Measurements from ENCODE around the gene AHCYL2. TPM values are rescaled to one million over a fixed set of nuclear protein-coding genes. Genes with fewer than 3 reads are reported as not detected.
"Not testable (repeated sequence)": the region's sequence is repeated elsewhere in the genome, so short reads cannot be mapped to it uniquely, and the experiment has no call there.

Gene AHCYL2
- total RNA-seq, 1 experiment from 2014 or later: 10.0 TPM

DNA sequence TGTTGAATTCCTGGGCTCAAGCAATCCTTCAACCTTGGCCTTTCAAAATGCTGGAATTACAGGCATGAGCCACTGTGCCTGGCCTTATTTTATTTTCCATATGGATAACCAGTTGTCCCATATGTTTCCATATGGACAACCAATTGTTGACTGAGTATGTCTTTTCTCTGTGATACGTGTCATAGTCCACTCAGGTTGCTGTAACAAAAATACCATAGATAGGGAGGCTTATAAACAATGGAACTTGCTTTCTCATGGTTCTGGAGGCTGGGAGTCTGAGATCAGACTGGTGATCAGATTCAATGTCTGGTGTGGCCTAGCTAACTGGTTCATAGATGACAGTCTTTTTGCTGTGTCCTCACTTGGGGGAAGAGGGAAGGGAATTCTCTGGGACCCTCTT, 19.4 kb downstream of the AHCYL2 start:
- DNase-seq (ENCODE audit: low read depth): no peak

GRCh38 chr7:129245533-129245932, 20.7 kb downstream of the AHCYL2 start:
- DNase-seq (ENCODE audit: low read depth): no peak

DNA sequence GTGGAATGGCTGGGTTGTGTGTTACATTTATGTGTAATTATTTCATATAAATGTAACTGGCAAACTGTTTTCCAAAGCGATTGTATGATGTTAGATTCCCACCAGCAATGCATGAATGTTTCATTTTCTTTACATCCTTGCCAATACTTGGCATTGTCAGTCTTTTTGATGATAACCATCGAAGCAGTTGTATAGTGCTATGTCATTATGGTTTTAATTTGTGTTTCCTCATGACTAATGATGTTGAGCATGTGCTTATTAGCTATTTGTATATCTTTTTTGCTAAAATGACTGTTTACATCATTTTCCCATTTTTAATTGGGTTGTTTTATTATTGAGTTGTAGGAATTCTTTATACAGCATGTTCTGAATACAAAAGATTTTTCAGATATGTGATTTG, 22.3 kb downstream of the AHCYL2 start:
- no peak for DNase-seq (ENCODE audit: low read depth)

DNA sequence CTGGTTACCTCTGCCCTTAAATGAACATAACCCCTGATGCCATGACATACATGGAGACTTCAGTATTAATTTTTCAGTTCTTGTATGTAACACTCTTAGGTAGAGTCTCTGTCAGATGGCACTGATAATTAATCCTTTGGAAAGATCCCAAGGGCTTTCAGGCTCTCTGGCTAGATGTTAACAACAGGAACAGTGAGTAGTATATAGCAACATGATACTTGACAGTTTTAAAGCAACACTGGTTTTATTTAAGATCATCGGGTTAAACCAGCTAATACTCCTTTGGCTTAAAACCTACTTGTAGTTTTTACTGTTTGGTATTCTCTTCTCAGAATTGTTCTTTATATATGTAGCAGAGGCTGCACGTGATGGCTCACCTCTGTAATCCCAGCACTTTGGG, 27.3 kb downstream of the AHCYL2 start:
- DNase-seq (ENCODE audit: low read depth): no peak

- not testable (repeated sequence) for DNase-seq (ENCODE audit: low read depth)
Measured at GRCh38 chr7:129252603-129253002, 27.8 kb downstream of the AHCYL2 start.

DNA sequence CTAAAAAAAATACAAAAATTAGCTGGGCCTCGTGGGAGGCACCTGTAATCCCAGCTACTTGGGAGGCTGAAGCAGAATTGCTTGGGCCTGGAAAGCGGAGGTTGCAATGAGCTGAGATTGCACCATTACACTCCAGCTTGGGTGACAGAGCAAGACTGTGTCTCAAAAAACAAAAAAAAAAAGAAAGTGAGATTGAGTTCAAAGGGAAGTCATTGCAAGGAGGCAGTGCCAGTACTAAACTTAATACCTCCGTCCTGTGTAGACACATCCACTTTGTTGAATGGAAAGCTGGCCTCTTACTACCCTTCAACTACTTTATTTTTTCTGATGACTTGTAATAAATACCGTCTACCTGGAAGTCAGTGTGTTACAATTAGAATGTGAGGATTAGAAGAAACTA, 31.0 kb downstream of the AHCYL2 start:
- DNase-seq (ENCODE audit: low read depth): no peak

DNA sequence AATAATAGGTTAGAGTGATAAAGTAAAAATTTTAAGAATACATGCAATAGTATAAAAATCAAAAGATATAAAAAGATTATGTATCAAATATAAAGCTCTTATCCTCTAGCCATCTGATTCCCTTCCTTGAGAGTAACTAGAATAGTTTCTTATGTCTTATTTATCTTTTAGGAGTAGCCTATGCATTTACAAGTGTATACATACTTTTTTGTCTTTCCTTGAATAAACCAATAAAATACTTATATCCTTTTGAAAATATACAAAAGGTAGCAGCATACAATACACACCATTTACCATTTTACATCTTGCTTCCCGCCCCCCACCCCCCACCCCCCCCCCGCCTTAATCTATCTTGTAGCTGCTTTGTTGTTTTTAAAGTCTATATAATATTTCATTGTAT, 31.4 kb downstream of the AHCYL2 start:
- no peak for DNase-seq (ENCODE audit: low read depth)

DNA sequence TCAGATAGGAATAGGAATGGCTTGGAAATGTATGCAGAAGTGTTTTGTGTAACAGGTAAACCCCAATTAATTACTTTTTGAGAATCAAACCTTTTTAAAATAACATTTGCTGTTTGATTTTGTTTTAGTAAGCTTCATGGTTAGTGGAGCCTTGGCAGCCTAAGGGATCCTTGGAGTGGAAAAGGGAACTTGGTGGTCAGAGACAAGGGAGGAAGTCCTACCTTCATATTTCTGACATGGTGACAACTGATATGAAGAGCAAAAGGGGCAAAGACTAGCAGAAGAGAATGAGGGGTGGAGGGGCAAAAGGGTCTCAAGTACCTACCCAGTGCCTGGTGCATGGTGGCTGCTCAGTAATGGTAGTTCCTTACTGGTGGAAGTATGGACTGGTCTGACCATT, 32.3 kb downstream of the AHCYL2 start:
- DNase-seq (ENCODE audit: low read depth): no peak

- no peak for DNase-seq (ENCODE audit: low read depth)
Measured at GRCh38 chr7:129258649-129259389, 34.0 kb downstream of the AHCYL2 start.

- DNase-seq (ENCODE audit: low read depth): peak; percentile 37
Measured at GRCh38 chr7:129262324-129262723, 37.5 kb downstream of the AHCYL2 start.

DNA sequence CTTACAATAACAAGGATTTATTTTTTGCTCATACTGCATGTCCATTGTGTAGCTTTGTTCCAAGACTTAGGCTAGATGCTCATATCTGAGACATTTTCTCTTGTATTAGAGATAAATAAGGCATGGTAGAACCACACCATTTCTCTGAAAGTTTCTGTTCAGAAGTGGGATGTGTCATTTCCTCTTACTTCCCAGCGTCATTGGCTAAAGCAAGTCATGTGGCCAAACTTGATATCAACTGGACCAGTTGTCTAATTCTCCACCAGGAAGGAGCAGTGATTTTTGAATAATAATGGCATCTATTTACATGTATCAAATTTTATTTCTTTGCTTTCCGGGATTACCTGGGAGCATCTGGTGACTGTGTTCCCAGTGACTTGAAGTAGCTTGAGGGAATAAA, 38.3 kb downstream of the AHCYL2 start:
- peak; percentile 26 for DNase-seq (ENCODE audit: low read depth)

- DNase-seq (ENCODE audit: low read depth): no peak
Measured at GRCh38 chr7:129264534-129264933, 39.7 kb downstream of the AHCYL2 start.

DNA sequence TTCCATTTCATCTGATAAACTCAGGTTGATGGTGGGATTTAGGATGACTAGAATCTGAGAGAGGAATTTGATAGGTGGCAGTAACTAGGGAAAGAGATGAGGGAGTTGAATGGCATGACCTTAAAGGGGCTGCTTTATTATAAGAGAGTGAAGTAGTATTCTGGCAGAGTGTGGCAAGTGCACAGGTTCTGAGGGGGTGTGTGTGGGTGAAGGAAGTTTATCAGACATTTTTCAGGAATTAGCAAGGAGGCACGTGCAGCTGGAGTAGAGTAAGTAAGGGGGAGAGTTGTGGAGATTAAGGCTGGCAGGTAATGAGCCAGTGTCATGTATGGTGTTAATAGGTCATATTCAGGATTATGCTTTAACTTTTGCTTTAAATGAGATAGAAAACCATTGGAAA, 40.5 kb downstream of the AHCYL2 start:
- DNase-seq (ENCODE audit: low read depth): no peak

- DNase-seq (ENCODE audit: low read depth): no peak
Measured at GRCh38 chr7:129266181-129266580, 41.4 kb downstream of the AHCYL2 start.

DNA sequence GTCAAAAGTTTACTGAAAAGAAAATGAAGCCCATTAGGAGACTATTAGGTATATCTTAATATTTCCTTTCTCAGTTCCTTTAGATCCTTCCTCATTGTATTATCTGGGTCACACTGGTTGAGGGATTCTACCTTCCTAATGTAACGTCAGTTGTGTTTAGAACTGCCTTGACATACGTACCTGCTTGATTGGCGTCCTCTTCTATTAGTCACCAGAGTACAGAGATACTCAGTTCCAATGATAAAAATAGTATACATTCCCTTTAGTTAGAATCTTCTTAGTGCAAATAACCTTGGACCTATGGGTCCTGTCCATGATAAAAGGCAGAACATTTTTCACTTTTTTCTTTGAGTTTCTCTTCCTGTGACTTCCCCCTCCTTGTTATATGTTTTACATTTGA, 45.2 kb downstream of the AHCYL2 start:
- no peak for DNase-seq (ENCODE audit: low read depth)

- peak; percentile 78 for DNase-seq (ENCODE audit: low read depth)
Measured at GRCh38 chr7:129271500-129272355, 46.9 kb downstream of the AHCYL2 start.

- DNase-seq (ENCODE audit: low read depth): no peak
Measured at GRCh38 chr7:129273936-129274335, 49.1 kb downstream of the AHCYL2 start.

GRCh38 chr7:129277629-129278028, 52.8 kb downstream of the AHCYL2 start:
- no peak for DNase-seq (ENCODE audit: low read depth)

DNA sequence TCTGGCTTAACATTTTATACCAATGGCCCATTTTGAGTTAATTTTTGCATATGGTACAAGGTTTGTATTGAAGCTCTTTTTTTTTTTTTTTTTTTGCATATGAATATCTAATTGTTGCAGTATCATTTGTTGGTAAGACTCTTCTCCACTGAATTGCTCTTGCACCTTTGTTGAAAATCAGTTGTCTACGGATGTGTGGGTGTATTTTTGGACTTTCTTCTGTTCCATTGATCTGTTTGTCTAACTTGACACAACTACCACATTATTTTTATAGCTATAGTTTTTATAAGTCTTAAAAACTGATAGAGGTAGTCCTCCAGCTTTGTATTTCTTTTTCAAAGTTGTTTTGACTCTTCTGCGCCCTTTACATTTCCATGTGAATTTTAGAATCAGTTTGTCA, 53.9 kb downstream of the AHCYL2 start:
- DNase-seq (ENCODE audit: low read depth): no peak

- no peak for DNase-seq (ENCODE audit: low read depth)
Measured at GRCh38 chr7:129279757-129280156, 54.9 kb downstream of the AHCYL2 start.

DNA sequence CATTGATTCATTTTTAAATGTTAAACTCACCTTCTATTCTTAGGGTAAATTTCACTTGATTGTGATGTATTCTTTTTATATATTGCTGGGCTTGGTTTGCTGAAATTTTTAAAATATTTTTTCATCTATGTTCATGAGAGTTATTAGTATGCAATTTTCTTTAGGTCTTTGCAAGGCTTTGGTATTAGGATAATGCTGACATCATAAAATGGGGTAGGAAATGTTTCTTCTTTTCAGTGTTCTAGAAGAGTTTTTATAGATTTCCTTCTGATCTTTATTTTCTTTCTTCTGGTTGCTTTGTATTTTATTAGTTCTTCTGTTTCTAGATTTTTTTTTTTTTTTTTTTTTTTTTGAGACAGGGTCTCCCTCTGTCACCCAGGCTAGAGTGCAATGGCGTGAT, 56.3 kb downstream of the AHCYL2 start:
- DNase-seq (ENCODE audit: low read depth): no peak

GRCh38 chr7:129282865-129283264, 58.0 kb downstream of the AHCYL2 start:
- DNase-seq (ENCODE audit: low read depth): no peak

DNA sequence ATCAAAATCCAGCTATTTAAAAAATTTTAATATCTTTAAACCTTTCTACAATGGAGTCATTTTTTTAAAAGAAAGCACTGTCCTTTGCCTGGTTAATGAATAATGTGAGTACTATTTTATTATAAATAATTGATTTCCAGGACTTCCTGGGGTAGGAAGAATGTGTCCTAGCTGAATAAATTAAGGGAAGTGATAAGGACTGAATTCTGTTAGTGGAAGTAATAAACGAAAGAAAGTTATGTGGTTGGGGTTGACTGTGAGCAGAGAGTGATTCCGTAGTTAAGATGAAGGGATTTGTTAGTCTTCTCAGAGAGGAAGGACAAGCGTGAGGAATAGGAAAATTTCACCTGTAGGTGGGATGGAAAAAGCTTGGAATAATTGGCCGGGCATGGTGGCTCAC, 59.1 kb downstream of the AHCYL2 start:
- no peak for DNase-seq (ENCODE audit: low read depth)

Measured in RPMI7951 (cell line).